ENCODE results near the gene TFF3. TPM values are rescaled to one million over a fixed set of nuclear protein-coding genes. Genes with fewer than 3 reads are reported as not detected.

TFF3 gene
- total and polyA plus RNA-seq, 2 of the 13 experiments (the other 11 are each of a cell fraction or from before 2014, with no cell fraction given): 14.2 to 26.9 TPM

DNA sequence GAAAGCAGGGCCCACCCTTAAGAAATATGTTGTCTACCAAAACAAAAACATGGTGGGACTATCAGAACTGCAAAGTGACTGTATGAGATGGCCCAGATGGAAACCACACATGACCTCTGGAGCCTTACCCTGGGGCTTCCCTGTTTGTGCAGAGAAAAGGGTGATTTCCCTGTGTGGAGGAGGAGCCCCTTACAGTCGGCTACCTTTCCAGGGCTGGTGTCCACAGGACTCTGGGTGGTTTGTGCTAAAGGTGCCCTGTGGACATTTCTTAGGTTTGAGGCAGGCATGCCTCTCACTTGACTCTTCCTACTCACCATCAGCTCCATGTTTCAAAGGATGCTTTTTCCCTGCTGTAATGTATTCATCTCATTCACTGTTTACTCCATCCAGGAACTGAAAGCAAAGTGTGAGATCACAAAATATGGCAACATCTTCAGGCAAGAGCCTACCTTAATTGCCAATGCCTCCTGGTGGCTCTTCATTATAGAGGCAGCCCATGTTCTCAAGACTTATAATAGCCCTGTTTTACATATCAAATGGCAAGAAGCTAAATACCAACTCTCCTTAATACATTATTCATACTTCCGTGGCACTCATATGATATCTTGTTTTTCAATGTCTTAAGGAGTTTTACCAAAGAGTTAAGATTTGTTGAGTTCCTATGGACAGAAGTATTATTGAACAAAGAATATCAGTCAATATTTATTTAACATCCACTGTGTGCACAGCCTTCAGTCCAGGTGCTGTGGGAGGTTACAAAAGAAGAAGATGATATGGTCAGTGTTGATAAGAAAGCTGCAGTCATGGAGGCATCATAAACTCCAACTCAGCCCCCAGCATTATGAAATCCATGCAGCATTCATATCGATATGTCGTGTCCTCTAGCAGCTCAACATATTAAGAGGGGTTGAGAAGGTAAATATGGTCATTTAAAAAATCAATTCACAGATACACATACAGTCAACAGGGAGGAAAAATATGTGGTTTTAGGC is 15.5 kb upstream of the TFF3 start (continued):
- TF ChIP-seq, protein P1, sequence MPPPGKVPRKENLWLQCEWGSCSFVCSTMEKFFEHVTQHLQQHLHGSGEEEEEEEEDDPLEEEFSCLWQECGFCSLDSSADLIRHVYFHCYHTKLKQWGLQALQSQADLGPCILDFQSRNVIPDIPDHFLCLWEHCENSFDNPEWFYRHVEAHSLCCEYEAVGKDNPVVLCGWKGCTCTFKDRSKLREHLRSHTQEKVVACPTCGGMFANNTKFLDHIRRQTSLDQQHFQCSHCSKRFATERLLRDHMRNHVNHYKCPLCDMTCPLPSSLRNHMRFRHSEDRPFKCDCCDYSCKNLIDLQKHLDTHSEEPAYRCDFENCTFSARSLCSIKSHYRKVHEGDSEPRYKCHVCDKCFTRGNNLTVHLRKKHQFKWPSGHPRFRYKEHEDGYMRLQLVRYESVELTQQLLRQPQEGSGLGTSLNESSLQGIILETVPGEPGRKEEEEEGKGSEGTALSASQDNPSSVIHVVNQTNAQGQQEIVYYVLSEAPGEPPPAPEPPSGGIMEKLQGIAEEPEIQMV (CRISPR knock-in tag; IDR thresholded peaks at IDR 0.05; ENCODE audit: low read depth): no peak
- TF ChIP-seq HNRNPH1 (optimal IDR thresholded peaks at IDR 0.05; ENCODE audit: low read depth, low read length): no peak
- TF ChIP-seq, protein P2, sequence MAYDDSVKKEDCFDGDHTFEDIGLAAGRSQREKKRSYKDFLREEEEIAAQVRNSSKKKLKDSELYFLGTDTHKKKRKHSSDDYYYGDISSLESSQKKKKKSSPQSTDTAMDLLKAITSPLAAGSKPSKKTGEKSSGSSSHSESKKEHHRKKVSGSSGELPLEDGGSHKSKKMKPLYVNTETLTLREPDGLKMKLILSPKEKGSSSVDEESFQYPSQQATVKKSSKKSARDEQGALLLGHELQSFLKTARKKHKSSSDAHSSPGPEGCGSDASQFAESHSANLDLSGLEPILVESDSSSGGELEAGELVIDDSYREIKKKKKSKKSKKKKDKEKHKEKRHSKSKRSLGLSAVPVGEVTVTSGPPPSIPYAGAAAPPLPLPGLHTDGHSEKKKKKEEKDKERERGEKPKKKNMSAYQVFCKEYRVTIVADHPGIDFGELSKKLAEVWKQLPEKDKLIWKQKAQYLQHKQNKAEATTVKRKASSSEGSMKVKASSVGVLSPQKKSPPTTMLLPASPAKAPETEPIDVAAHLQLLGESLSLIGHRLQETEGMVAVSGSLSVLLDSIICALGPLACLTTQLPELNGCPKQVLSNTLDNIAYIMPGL (CRISPR knock-in tag; IDR thresholded peaks at IDR 0.05; ENCODE audit: borderline replicate concordance in 1 of 2, low read depth in 1 of 2): no peak

DNA sequence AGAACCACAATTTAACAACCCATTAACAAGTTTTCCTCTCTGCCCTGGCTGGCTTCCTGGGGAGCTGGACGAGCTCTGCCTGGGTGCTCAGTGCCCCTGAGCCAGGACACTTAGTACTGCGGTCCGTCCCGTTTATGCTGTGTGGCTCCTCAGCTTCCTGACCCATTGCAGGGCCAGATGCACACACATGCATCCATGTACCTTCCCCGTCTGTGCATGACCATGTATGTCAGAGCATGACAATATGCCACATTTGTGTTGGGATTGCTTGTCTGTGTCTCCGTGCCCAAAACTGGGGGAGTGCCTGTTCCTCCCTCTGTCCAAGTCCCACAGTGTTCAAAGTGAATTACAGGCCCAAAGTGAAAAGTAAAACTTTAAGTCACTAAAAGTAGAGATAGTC is 9.7 kb upstream of the TFF3 start:
- Histone ChIP-seq H4K20me1 (ENCODE audit: insufficient read depth, low read length) (no peaks in the 10 kb centered on the region), H3K4me1 (ENCODE audit: insufficient read depth, low read length) (no peaks in the 10 kb centered on the region; the same call in 1 of the 2 replicates), H3K4me3 (replicated peaks in 1 of 3; ENCODE audit: insufficient read depth in 1 of 3, low read depth in 2 of 3, low read length in 3 of 3) (no peak overlapping the region), H3K36me3 (replicated peaks in 1 of 2; ENCODE audit: control insufficient read depth in 1 of 2, insufficient read depth in 2 of 2, low read length in 2 of 2) (no peaks in the 10 kb centered on the region), H3K27me3 (ENCODE audit: control insufficient read depth in 1 of 2, insufficient read depth in 2 of 2, low read length in 2 of 2) (peaks cover 1 to 14% of the 10 kb centered on the region in 2 experiments; a peak in 4 of 5 replicates), H3K9ac (ENCODE audit: insufficient read depth, low read depth, low read length) (no peak overlapping the region), H3K4me2 (ENCODE audit: low read depth, low read length) (no peak overlapping the region), H3K9me3 (ENCODE audit: low read length) (no peaks in the 10 kb centered on the region), H2AFZ (ENCODE audit: low read length) (no peak overlapping the region), H3K79me2 (ENCODE audit: insufficient read depth, low read length) (no peaks in the 10 kb centered on the region), H3K27ac (ENCODE audit: extremely low read length, insufficient read depth, low read length) (no peak overlapping the region)
- ATAC-seq (no peak), FAIRE-seq (no peak), DNase-seq (ENCODE audit: low spot score) (no peak)
- BruUV-seq (replicated peaks): no TSS peak
- intact Hi-C loops (cut with micrococcal nuclease; ENCODE audit: unreplicated experiment) (no loop called here), in situ Hi-C loops (cut with HindIII; ENCODE audit: extremely low pct_ligation_motif_present, low pct_unique_long_range_greater_than_20kb) (no loop called here)
- ChIA-PET POLR2A (no interaction called here), CTCF (ENCODE audit: low intra/inter-chr PET ratio, low total read pairs) (no interaction called here)
- WGBS (ENCODE audit: low lambda C conversion rate): 32% methylated on average over 6 of the region's 6 CpGs
- TF ChIP-seq, protein P3, sequence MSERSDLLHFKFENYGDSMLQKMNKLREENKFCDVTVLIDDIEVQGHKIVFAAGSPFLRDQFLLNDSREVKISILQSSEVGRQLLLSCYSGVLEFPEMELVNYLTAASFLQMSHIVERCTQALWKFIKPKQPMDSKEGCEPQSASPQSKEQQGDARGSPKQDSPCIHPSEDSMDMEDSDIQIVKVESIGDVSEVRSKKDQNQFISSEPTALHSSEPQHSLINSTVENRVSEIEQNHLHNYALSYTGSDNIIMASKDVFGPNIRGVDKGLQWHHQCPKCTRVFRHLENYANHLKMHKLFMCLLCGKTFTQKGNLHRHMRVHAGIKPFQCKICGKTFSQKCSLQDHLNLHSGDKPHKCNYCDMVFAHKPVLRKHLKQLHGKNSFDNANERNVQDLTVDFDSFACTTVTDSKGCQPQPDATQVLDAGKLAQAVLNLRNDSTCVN (CRISPR knock-in tag; IDR thresholded peaks at IDR 0.05; ENCODE audit: borderline replicate concordance): no peak
- TF ChIP-seq, protein P4, sequence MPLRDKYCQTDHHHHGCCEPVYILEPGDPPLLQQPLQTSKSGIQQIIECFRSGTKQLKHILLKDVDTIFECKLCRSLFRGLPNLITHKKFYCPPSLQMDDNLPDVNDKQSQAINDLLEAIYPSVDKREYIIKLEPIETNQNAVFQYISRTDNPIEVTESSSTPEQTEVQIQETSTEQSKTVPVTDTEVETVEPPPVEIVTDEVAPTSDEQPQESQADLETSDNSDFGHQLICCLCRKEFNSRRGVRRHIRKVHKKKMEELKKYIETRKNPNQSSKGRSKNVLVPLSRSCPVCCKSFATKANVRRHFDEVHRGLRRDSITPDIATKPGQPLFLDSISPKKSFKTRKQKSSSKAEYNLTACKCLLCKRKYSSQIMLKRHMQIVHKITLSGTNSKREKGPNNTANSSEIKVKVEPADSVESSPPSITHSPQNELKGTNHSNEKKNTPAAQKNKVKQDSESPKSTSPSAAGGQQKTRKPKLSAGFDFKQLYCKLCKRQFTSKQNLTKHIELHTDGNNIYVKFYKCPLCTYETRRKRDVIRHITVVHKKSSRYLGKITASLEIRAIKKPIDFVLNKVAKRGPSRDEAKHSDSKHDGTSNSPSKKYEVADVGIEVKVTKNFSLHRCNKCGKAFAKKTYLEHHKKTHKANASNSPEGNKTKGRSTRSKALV (CRISPR knock-in tag; IDR thresholded peaks at IDR 0.05): no peak
- TF ChIP-seq ZNF121 (CRISPR knock-in tag; IDR thresholded peaks at IDR 0.05): no peak
- TF ChIP-seq MTA3 (CRISPR knock-in tag; IDR thresholded peaks at IDR 0.05): no peak
- TF ChIP-seq ZNF672 (CRISPR knock-in tag; IDR thresholded peaks at IDR 0.05): no peak
- no peak for TF ChIP-seq ZNF24 (IDR thresholded peaks at IDR 0.05)
- TF ChIP-seq ZNF549 (CRISPR knock-in tag; IDR thresholded peaks at IDR 0.05): no peak
- TF ChIP-seq ZNF446 (CRISPR knock-in tag; IDR thresholded peaks at IDR 0.05): no peak
- TF ChIP-seq ZBTB20 (CRISPR knock-in tag; IDR thresholded peaks at IDR 0.05; ENCODE audit: borderline replicate concordance, low read depth): no peak
- no peak for TF ChIP-seq NFE2 (CRISPR knock-in tag; IDR thresholded peaks at IDR 0.05)
- TF ChIP-seq ELF3 (CRISPR knock-in tag; IDR thresholded peaks at IDR 0.05): no peak
- TF ChIP-seq TP53 (CRISPR knock-in tag; conservative IDR thresholded peaks at IDR 0.05): no peak
